ENCODE measurements around the gene SLC2A9.

DNA sequence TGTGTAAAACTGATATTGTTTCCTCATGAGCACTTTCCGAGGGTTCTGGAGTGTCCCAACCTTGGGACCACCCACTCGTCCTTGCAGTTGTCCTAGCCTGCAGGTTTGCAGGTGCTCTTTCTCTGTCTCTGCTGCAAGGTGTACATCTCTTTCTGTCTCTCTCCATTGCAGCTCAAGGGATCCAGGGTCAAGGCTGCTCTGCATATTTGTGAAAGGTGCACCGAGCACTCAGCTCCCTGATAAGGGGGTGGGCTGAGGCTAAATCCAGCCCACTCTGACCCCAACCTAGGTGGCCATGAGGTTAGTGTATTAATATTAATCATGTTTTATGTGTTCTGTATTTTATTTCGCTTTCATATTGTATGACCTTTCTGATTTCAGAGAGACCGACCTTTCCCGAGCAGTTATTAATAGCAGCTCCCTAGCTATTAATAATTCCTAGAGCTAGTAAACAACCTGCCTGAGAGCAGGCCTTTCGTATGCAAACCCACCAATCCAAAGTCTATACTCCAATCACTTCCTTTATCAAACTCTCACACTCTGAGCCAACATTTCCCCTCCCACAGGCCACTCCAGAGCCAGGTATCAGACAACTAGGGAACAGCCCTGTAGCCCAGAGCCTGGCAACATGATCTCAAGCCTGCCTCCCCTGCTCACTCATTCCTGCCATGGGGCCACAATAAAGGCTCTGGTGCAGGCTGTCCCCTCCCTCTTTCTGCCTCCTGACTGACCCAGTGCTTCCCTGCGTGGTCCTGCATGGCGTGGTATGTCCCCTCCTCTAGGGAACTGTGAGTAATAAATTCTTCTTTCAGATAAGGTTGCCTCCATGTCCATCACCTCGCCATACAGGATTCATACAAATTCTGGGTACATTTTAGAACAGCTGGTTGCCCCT is 73.9 kb downstream of the SLC2A9 start:
- TF ChIP-seq, protein P1, sequence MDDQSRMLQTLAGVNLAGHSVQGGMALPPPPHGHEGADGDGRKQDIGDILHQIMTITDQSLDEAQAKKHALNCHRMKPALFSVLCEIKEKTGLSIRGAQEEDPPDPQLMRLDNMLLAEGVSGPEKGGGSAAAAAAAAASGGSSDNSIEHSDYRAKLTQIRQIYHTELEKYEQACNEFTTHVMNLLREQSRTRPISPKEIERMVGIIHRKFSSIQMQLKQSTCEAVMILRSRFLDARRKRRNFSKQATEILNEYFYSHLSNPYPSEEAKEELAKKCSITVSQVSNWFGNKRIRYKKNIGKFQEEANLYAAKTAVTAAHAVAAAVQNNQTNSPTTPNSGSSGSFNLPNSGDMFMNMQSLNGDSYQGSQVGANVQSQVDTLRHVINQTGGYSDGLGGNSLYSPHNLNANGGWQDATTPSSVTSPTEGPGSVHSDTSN (IDR thresholded peaks at IDR 0.05): no peak
- TF ChIP-seq MAZ (IDR thresholded peaks at IDR 0.05; ENCODE audit: borderline replicate concordance, low read depth, low read length): no peak
- no peak for TF ChIP-seq BHLHE40 (IDR thresholded peaks at IDR 0.05; ENCODE audit: low read depth, low read length)
- no peak for TF ChIP-seq CBX8 (IDR thresholded peaks at IDR 0.05)
- TF ChIP-seq, protein P2, sequence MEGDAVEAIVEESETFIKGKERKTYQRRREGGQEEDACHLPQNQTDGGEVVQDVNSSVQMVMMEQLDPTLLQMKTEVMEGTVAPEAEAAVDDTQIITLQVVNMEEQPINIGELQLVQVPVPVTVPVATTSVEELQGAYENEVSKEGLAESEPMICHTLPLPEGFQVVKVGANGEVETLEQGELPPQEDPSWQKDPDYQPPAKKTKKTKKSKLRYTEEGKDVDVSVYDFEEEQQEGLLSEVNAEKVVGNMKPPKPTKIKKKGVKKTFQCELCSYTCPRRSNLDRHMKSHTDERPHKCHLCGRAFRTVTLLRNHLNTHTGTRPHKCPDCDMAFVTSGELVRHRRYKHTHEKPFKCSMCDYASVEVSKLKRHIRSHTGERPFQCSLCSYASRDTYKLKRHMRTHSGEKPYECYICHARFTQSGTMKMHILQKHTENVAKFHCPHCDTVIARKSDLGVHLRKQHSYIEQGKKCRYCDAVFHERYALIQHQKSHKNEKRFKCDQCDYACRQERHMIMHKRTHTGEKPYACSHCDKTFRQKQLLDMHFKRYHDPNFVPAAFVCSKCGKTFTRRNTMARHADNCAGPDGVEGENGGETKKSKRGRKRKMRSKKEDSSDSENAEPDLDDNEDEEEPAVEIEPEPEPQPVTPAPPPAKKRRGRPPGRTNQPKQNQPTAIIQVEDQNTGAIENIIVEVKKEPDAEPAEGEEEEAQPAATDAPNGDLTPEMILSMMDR (IDR thresholded peaks at IDR 0.05): no peak
- no peak for TF ChIP-seq SREBF2 (IDR thresholded peaks at IDR 0.05)
- TF ChIP-seq POLR2A (IDR thresholded peaks at IDR 0.05; ENCODE audit: low read length): no peak
- TF ChIP-seq EP300 (IDR thresholded peaks at IDR 0.05): no peak
- TF ChIP-seq, protein P3, sequence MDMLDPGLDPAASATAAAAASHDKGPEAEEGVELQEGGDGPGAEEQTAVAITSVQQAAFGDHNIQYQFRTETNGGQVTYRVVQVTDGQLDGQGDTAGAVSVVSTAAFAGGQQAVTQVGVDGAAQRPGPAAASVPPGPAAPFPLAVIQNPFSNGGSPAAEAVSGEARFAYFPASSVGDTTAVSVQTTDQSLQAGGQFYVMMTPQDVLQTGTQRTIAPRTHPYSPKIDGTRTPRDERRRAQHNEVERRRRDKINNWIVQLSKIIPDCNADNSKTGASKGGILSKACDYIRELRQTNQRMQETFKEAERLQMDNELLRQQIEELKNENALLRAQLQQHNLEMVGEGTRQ (IDR thresholded peaks at IDR 0.05): no peak
- TF ChIP-seq HDAC2 (IDR thresholded peaks at IDR 0.05): no peak

Measured in A549 (cell line).